Fibroblast of lung (primary cell): ENCODE results near the gene COX8A. TPM values are rescaled to one million over a fixed set of nuclear protein-coding genes. Genes with fewer than 3 reads are reported as not detected.

ENCODE experiments used
- DNase-seq, 2 donors: peaks; one replicate each; pipeline versions ENCODE4 v3.0.0 to v3.0.0-alpha.2; 2010; ENCODE audit warnings: low read depth in 2 of 2
- H2AFZ ChIP-seq: 2 replicates; pipeline ENCODE4 v1.5.1; 2012; ENCODE audit warnings: low read length, control low read depth, inconsistent platforms
- H3K27ac ChIP-seq: 2 replicates; pipeline ENCODE4 v1.5.1; 2011; ENCODE audit warnings: low read length, control low read depth; ENCODE audit not compliant: insufficient read depth
- H3K27me3 ChIP-seq: 2 replicates; pipeline ENCODE4 v1.5.1; 2011; ENCODE audit warnings: mild to moderate bottlenecking, low read length; ENCODE audit not compliant: control insufficient read depth, insufficient read depth
- H3K36me3 ChIP-seq: 2 replicates; pipeline ENCODE4 v1.5.1; 2011; ENCODE audit warnings: low read length; ENCODE audit not compliant: control insufficient read depth, insufficient read depth
- H3K4me1 ChIP-seq: 2 replicates; pipeline ENCODE4 v1.5.1; 2011; ENCODE audit warnings: low read length; ENCODE audit not compliant: control insufficient read depth, insufficient read depth; ENCODE audit errors: extremely low read depth
- H3K4me2 ChIP-seq: 2 replicates; pipeline ENCODE4 v1.5.1; 2011; ENCODE audit warnings: low read length, control low read depth; ENCODE audit not compliant: insufficient read depth; ENCODE audit errors: extremely low read depth
- H3K4me3 ChIP-seq, 4 experiments: fragments of 200-600 bp in 1 of 4; sonication (generic) in 1 of 4; replicated peaks in 1 of 4; 2 replicates each; pipeline ENCODE4 v1.5.1; 2011 to 2016; ENCODE audit warnings: low read length in 4 of 4, low read depth in 3 of 4, mild to moderate bottlenecking in 3 of 4, control low read depth in 2 of 4, inconsistent platforms in 1 of 4, mixed read lengths in 1 of 4; ENCODE audit not compliant: insufficient read depth in 1 of 4; ENCODE audit errors: control extremely low read depth in 1 of 4
- H3K79me2 ChIP-seq: 2 replicates; pipeline ENCODE4 v1.5.1; 2012; ENCODE audit warnings: mild to moderate bottlenecking, low read length, inconsistent platforms; ENCODE audit not compliant: control insufficient read depth, insufficient read depth
- H3K9ac ChIP-seq: 2 replicates; pipeline ENCODE4 v1.5.1; 2011; ENCODE audit warnings: mild to moderate bottlenecking, low read length, control low read depth; ENCODE audit not compliant: insufficient read depth
- H3K9me3 ChIP-seq: 2 replicates; pipeline ENCODE4 v1.5.1; 2012; ENCODE audit warnings: low read depth, low read length; ENCODE audit not compliant: control insufficient read depth, insufficient read depth
- H4K20me1 ChIP-seq: 2 replicates; pipeline ENCODE4 v1.5.1; 2011; ENCODE audit warnings: low read length; ENCODE audit not compliant: control insufficient read depth, insufficient read depth; ENCODE audit errors: extremely low read depth
- CTCF ChIP-seq, 2 donors: IDR thresholded peaks in 1 of 2; conservative IDR thresholded peaks in 1 of 2; 1 replicate in 1 of 2; 2 replicates in 1 of 2; pipeline ENCODE4 v1.5.1; 2011 to 2012; ENCODE audit warnings: low read length in 2 of 2, control low read depth in 1 of 2, inconsistent platforms in 1 of 2, low read depth in 1 of 2, mild to moderate bottlenecking in 1 of 2
- EZH2 ChIP-seq: IDR thresholded peaks from 2 replicates; pipeline ENCODE4 v1.5.1; 2012; ENCODE audit warnings: low read length, control low read depth, mild to moderate bottlenecking; ENCODE audit errors: missing control alignments
- polyA plus RNA-seq, 2 donors: library from polyadenylated mRNA; depleted of rRNA in 1 of 2; stranded (reverse) in 1 of 2; unstranded in 1 of 2; fragments of >200 nt; gene quantifications; 2 replicates each; pipeline ENCODE4 v1.2.1, GENCODE V29; 2011 to 2012; ENCODE audit warnings: missing spikeins in 1 of 2
- total RNA-seq: library from RNA; depleted of rRNA; stranded (reverse); fragments of >200 nt; gene quantifications from 2 replicates; pipeline ENCODE4 v1.2.1, GENCODE V29; 2014

Gene COX8A
- total and polyA plus RNA-seq, 2 donors (not counting 1 experiment from before 2014, with no cell fraction given): 200 to 409 TPM

DNA sequence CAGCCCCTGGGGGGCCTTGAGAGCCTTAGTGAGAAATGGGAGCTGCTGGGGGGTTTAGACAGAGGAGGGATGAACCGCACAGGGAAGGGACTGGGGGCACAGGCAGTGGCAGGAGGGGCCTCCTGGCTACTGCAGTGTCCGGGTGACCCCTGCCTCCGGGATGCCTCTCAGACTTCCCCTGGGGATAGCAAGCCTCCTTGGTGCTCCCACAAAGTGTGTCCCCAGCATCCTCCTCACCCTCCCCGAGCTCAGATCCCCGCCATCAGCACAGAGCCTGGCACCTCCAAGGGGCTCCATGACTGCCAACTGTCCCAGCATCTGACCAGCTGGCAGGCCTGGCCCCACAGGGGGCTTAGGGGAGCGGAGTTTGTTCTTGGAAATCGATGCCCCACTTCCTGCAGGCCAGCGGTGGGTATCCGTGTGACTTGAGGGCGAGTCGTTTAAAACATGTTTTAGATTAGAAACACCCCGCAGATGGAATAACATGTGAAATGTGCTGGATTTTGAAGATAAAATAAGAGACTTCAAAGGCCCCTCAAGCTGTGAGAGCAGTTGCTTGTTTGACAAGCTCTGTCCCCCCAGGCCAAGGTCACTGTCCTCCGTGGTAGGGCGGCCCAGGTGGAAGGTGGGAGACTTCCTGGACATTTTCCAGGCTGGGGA is 47.8 kb downstream of the COX8A start:
- no peaks in the 10 kb centered on the region for H3K27me3 ChIP-seq
- no peak overlapping the region for H2AFZ ChIP-seq
- H3K9ac ChIP-seq: no peak overlapping the region
- H3K4me2 ChIP-seq: no peak overlapping the region
- no peak overlapping the region for H3K4me3 ChIP-seq
- H3K36me3 ChIP-seq: no peaks in the 10 kb centered on the region
- H4K20me1 ChIP-seq: peaks cover 3% of the 10 kb centered on the region
- H3K9me3 ChIP-seq: no peaks in the 10 kb centered on the region
- TF ChIP-seq CTCF (conservative IDR thresholded peaks at IDR 0.05 in 1 of 2, IDR thresholded peaks at IDR 0.05 in 1 of 2; ENCODE audit: low read depth in 1 of 2, low read length in 2 of 2) (no peak), EZH2 (no peak)
- no peaks in the 10 kb centered on the region for H3K4me1 ChIP-seq
- no peaks in the 10 kb centered on the region for H3K79me2 ChIP-seq
- no peak for DNase-seq
- no peak overlapping the region for H3K27ac ChIP-seq

- H3K4me3 ChIP-seq: no peak overlapping the region
- no peaks in the 10 kb centered on the region for H3K27me3 ChIP-seq
- no peaks in the 10 kb centered on the region for H3K9me3 ChIP-seq
- H2AFZ ChIP-seq: no peak overlapping the region
- no peaks in the 10 kb centered on the region for H3K4me1 ChIP-seq
- no peaks in the 10 kb centered on the region for H3K79me2 ChIP-seq
- TF ChIP-seq EZH2 (no peak), CTCF (conservative IDR thresholded peaks at IDR 0.05 in 1 of 2, IDR thresholded peaks at IDR 0.05 in 1 of 2; ENCODE audit: low read depth in 1 of 2, low read length in 2 of 2) (no peak)
- no peak overlapping the region for H3K27ac ChIP-seq
- H3K4me2 ChIP-seq: no peak overlapping the region
- no peaks in the 10 kb centered on the region for H3K36me3 ChIP-seq
- no peak overlapping the region for H3K9ac ChIP-seq
- peaks cover 3% of the 10 kb centered on the region for H4K20me1 ChIP-seq
- no peak for DNase-seq
These were observed 49.6 kb downstream of the COX8A start for GRCh38 chr11:64023712-64024710.

GRCh38 chr11:64025205-64025604 is 50.8 kb downstream of the COX8A start:
- no peaks in the 10 kb centered on the region for H4K20me1 ChIP-seq
- no peak overlapping the region for H2AFZ ChIP-seq
- no peak overlapping the region for H3K9ac ChIP-seq
- no peaks in the 10 kb centered on the region for H3K79me2 ChIP-seq
- no peaks in the 10 kb centered on the region for H3K27me3 ChIP-seq
- H3K4me1 ChIP-seq: no peaks in the 10 kb centered on the region
- no peak for DNase-seq
- H3K9me3 ChIP-seq: no peaks in the 10 kb centered on the region
- no peak overlapping the region for H3K4me3 ChIP-seq
- H3K27ac ChIP-seq: no peak overlapping the region
- TF ChIP-seq EZH2 (no peak), CTCF (conservative IDR thresholded peaks at IDR 0.05 in 1 of 2, IDR thresholded peaks at IDR 0.05 in 1 of 2; ENCODE audit: low read depth in 1 of 2, low read length in 2 of 2) (no peak)
- H3K4me2 ChIP-seq: no peak overlapping the region
- no peaks in the 10 kb centered on the region for H3K36me3 ChIP-seq
